Subcutaneous abdominal adipose tissue (tissue), 5 donors: ENCODE measurements around the gene PDE4D.

Experiments
- H3K27ac ChIP-seq: one replicate; pipeline ENCODE4 v1.7.0; 2013; ENCODE audit warnings: low read depth, mild to moderate bottlenecking, inconsistent platforms, low read length, moderate library complexity
- H3K27me3 ChIP-seq, 5 donors: one replicate each; pipeline ENCODE4 v1.7.0; 2013; ENCODE audit warnings: low read length in 5 of 5, inconsistent platforms in 1 of 5; ENCODE audit not compliant: control insufficient read depth in 5 of 5, insufficient read depth in 4 of 5
- H3K36me3 ChIP-seq, 5 donors: one replicate each; pipeline ENCODE4 v1.7.0; 2013; ENCODE audit warnings: low read length in 5 of 5; ENCODE audit not compliant: control insufficient read depth in 5 of 5, insufficient read depth in 5 of 5
- H3K4me1 ChIP-seq, 5 donors: one replicate each; pipeline ENCODE4 v1.7.0; 2013; ENCODE audit warnings: low read length in 5 of 5, mild to moderate bottlenecking in 3 of 5, moderate library complexity in 1 of 5; ENCODE audit not compliant: control insufficient read depth in 5 of 5, insufficient read depth in 5 of 5
- H3K4me3 ChIP-seq, 5 donors: one replicate each; pipeline ENCODE4 v1.7.0; 2013; ENCODE audit warnings: low read length in 5 of 5, low read depth in 1 of 5
- H3K9ac ChIP-seq, 5 donors: one replicate each; pipeline ENCODE4 v1.7.0; 2013; ENCODE audit warnings: low read length in 5 of 5, mild to moderate bottlenecking in 4 of 5, moderate library complexity in 3 of 5
- H3K9me3 ChIP-seq, 5 donors: one replicate each; pipeline ENCODE4 v1.7.0; 2013; ENCODE audit warnings: low read length in 5 of 5; ENCODE audit not compliant: control insufficient read depth in 5 of 5
- donor health status: healthy.
- donor health status: healthy.
- donor health status: healthy.
- donor health status: healthy.
- donor health status: healthy.

The PDE4D gene

GRCh38 chr5:58983526-58984452 is 909.7 kb downstream of the PDE4D start:
- H3K27me3 ChIP-seq, result no peaks in the 10 kb centered on the region
- no peaks in the 10 kb centered on the region for H3K4me1 ChIP-seq
- H3K36me3 ChIP-seq, result no peaks in the 10 kb centered on the region
- H3K9me3 ChIP-seq, result no peaks in the 10 kb centered on the region
- H3K9ac ChIP-seq, result no peak overlapping the region
- no peak overlapping the region for H3K27ac ChIP-seq
- no peak overlapping the region for H3K4me3 ChIP-seq

DNA sequence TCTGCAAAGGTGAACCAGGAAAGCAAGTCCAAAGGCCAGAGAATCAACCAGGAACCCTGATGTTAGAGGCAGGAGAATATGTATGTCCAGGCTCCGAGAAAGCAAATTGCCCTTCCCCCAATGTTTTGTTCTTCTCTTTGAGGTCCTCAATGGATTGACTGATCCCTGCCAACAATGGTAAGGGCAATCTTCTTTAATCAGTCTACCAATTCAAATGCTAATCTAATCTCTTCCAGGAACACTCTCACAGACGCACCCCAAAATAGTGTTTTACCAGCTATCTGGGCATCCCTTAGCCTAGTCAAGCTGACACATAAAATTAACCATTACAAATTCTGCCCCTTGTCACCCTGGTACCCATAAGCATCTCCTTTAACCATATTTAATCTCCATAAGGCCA is 912.6 kb downstream of the PDE4D start:
- no peak overlapping the region for H3K27ac ChIP-seq
- no peaks in the 10 kb centered on the region for H3K27me3 ChIP-seq
- no peak overlapping the region for H3K4me3 ChIP-seq
- H3K9me3 ChIP-seq, result no peaks in the 10 kb centered on the region
- peaks cover 0 to 3% (median 0%) of the 10 kb centered on the region in 5 donors for H3K36me3 ChIP-seq
- no peak overlapping the region for H3K9ac ChIP-seq
- no peaks in the 10 kb centered on the region for H3K4me1 ChIP-seq

DNA sequence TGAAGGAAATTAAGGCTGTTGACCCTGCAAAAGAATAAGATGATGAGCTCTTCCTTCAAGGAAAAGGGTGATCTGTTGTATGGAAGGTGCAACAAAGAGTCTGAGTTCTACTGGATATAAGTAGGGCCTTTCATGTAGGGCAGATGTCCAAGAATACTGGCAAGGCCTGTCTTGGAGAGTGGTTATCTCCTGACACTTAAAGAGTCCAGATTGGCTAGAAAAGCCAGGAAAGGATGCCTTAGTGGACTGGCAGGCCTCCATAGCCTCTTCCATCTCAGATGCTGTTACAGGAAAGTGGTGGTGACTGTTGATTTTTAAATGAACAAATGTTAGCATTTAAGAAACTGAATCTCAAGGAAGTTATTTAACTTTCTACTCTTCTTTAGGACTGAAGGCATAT is 914.4 kb downstream of the PDE4D start:
- H3K36me3 ChIP-seq, result peaks cover 0 to 17% (median 8%) of the 10 kb centered on the region in 5 donors
- H3K4me3 ChIP-seq, result no peak overlapping the region
- no peaks in the 10 kb centered on the region for H3K4me1 ChIP-seq
- H3K9me3 ChIP-seq, result no peaks in the 10 kb centered on the region
- no peak overlapping the region for H3K9ac ChIP-seq
- H3K27me3 ChIP-seq, result no peaks in the 10 kb centered on the region
- no peak overlapping the region for H3K27ac ChIP-seq

GRCh38 chr5:58974601-58975000 is 918.9 kb downstream of the PDE4D start:
- Histone ChIP-seq H3K9me3 (no peaks in the 10 kb centered on the region), H3K9ac (no peak overlapping the region), H3K27me3 (no peaks in the 10 kb centered on the region), H3K4me1 (no peaks in the 10 kb centered on the region), H3K27ac (no peak overlapping the region), H3K4me3 (no peak overlapping the region), H3K36me3 (peaks cover 0 to 17% (median 8%) of the 10 kb centered on the region in 5 donors)

DNA sequence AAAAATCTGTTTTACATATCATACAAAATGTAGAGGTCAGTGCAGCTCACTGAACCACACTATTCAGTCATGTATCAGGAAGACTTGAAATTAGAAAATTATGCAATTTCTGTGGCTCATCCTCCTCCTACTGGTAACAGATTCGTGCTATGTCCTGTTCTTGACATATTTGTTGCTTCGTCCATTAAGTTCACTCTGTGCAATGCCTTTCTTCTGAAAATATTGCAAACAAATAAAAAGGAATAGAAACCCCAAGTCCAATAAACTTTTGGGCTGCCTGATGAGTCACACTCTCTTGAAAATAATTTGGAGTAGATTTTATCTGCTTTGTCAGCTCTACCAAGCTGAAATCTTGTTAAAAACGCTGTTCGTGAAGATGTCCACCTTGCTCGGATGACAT is 919.4 kb downstream of the PDE4D start:
- Histone ChIP-seq H3K4me3 (no peak overlapping the region), H3K27ac (no peak overlapping the region), H3K4me1 (no peaks in the 10 kb centered on the region), H3K9me3 (no peaks in the 10 kb centered on the region), H3K36me3 (peaks cover 0 to 17% (median 8%) of the 10 kb centered on the region in 5 donors), H3K27me3 (no peaks in the 10 kb centered on the region), H3K9ac (no peak overlapping the region)

DNA sequence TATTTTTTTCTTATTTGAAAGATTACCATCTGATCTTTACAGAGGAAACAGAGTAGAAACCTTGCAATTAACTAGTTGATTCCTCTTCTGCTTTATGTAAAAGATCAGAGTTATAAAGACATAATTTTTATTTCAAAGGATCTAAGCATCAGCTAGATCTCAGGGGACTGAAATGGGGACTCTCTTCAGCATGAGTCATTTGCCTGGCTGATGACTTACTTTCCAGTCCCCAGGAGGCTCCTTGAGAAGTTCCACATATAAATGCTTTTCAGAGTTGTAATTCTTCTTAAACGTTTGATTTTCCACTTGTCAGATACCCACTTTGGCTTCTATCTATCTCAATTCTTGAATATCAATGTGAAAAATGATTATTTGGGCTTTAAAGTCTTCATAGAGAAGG is 921.2 kb downstream of the PDE4D start:
- Histone ChIP-seq H3K9me3 (no peaks in the 10 kb centered on the region), H3K27ac (no peak overlapping the region), H3K4me3 (no peak overlapping the region), H3K36me3 (peaks cover 0 to 17% (median 8%) of the 10 kb centered on the region in 5 donors), H3K9ac (no peak overlapping the region), H3K27me3 (no peaks in the 10 kb centered on the region), H3K4me1 (peaks cover 0 to under 1% (median 0%) of the 10 kb centered on the region in 5 donors)

DNA sequence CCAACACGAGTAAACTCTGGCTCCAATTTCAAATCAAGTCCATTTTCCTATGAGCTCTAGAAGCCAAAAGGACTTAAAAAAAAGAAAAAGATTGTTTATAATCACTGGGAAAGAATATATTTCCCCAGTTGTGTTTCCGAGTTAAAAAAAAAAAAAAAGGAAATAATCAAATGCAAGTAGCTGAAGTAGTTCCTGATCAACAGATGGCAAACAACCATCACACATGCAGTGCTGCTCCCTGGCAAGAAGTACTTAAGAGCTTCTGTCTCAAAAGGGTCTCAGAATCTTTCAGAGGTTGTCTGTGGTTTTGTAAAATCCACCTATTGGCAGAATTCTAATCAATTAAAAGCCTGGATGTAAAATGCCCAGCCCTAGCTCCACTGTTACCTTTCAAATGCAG is 922.8 kb downstream of the PDE4D start:
- Histone ChIP-seq H3K36me3 (peaks cover 0 to 13% (median 8%) of the 10 kb centered on the region in 5 donors), H3K27me3 (no peaks in the 10 kb centered on the region), H3K9me3 (no peaks in the 10 kb centered on the region), H3K27ac (no peak overlapping the region), H3K4me1 (peaks cover 0 to 6% (median 0%) of the 10 kb centered on the region in 5 donors), H3K9ac (no peak overlapping the region), H3K4me3 (no peak overlapping the region)

- H3K4me3 ChIP-seq, result no peak overlapping the region
- peaks cover 0 to 6% (median 0%) of the 10 kb centered on the region in 5 donors for H3K4me1 ChIP-seq
- H3K27ac ChIP-seq, result no peak overlapping the region
- peaks cover 0 to 7% (median 6%) of the 10 kb centered on the region in 5 donors for H3K36me3 ChIP-seq
- H3K27me3 ChIP-seq, result no peaks in the 10 kb centered on the region
- H3K9ac ChIP-seq, result no peak overlapping the region
- H3K9me3 ChIP-seq, result no peaks in the 10 kb centered on the region
These were observed 923.7 kb downstream of the PDE4D start for GRCh38 chr5:58969795-58970194.

GRCh38 chr5:58969253-58969652 is 924.3 kb downstream of the PDE4D start:
- Histone ChIP-seq H3K4me1 (peaks cover 0 to 6% (median 0%) of the 10 kb centered on the region in 5 donors), H3K9me3 (no peaks in the 10 kb centered on the region), H3K4me3 (no peak overlapping the region), H3K36me3 (peaks cover 0 to 1% (median under 1%) of the 10 kb centered on the region in 5 donors), H3K27ac (no peak overlapping the region), H3K27me3 (no peaks in the 10 kb centered on the region), H3K9ac (no peak overlapping the region)

- Histone ChIP-seq H3K4me1 (peaks cover 0 to 6% (median 0%) of the 10 kb centered on the region in 5 donors), H3K9ac (no peak overlapping the region), H3K36me3 (no peaks in the 10 kb centered on the region), H3K9me3 (no peaks in the 10 kb centered on the region), H3K27me3 (no peaks in the 10 kb centered on the region), H3K27ac (no peak overlapping the region), H3K4me3 (no peak overlapping the region)
These were observed 925.2 kb downstream of the PDE4D start for GRCh38 chr5:58968350-58968749.
